GM12878 (cell line): ENCODE results near the gene SYNPR.

Experiments
- KDM1A ChIP-seq: fragments of 200-600 bp; sonication (generic); IDR thresholded peaks from 2 replicates; pipeline ENCODE4 v1.6.1; 2016; ENCODE audit warnings: borderline replicate concordance
- MXI1 ChIP-seq: fragments of 150-350 bp; IDR thresholded peaks from 2 replicates; pipeline ENCODE4 v1.6.1; 2011; ENCODE audit warnings: low read depth, mild to moderate bottlenecking, inconsistent platforms, low read length, improper control_type of control experiment
- MYC ChIP-seq: IDR thresholded peaks from 2 replicates; pipeline ENCODE4 v1.6.1; 2011; ENCODE audit warnings: mild to moderate bottlenecking, low read length, moderate library complexity, inconsistent platforms; ENCODE audit not compliant: insufficient read depth, insufficient replicate concordance, insufficient read length, severe bottlenecking
- NFIC ChIP-seq: IDR thresholded peaks from 2 replicates; pipeline ENCODE4 v1.6.1; 2012; ENCODE audit warnings: low read depth, mild to moderate bottlenecking, inconsistent platforms, low read length, moderate library complexity
- POLR2AphosphoS5 ChIP-seq: IDR thresholded peaks from 2 replicates; pipeline ENCODE4 v1.6.1; 2011; ENCODE audit warnings: mild to moderate bottlenecking, low read length, inconsistent platforms
- RB1 ChIP-seq: fragments of 450-650 bp; formaldehyde crosslinking; IDR thresholded peaks from 2 replicates; pipeline ENCODE4 v1.6.1; 2017; ENCODE audit warnings: mild to moderate bottlenecking, borderline replicate concordance
- RFX5 ChIP-seq: IDR thresholded peaks from 2 replicates; pipeline ENCODE4 v1.6.1; 2011; ENCODE audit warnings: low read depth, low read length, improper control_type of control experiment
- SP1 ChIP-seq: IDR thresholded peaks from one replicate; pipeline ENCODE4 v1.6.1; 2011; ENCODE audit warnings: low read depth, low read length
- TF ChIP-seq, protein P1 (sequence below), 3 experiments: IDR thresholded peaks in 2 of 3; conservative IDR thresholded peaks in 1 of 3; 2 replicates each; pipeline ENCODE4 v1.5.1; 2011; ENCODE audit warnings: low read depth in 3 of 3, low read length in 3 of 3, mild to moderate bottlenecking in 3 of 3, control low read depth in 2 of 3, moderate library complexity in 2 of 3, inconsistent platforms in 1 of 3, mixed read lengths in 1 of 3; ENCODE audit not compliant: control insufficient read depth in 2 of 3, insufficient read depth in 1 of 3; ENCODE audit errors: extremely low read depth in 1 of 3
- TF ChIP-seq, protein P2 (sequence below): fragments of 150-350 bp; IDR thresholded peaks from 2 replicates; pipeline ENCODE4 v1.6.1; 2016; ENCODE audit warnings: low read depth, low read length
- TF ChIP-seq, protein P3 (sequence below): IDR thresholded peaks from 2 replicates; pipeline ENCODE4 v1.6.1; 2011; ENCODE audit warnings: low read depth, mild to moderate bottlenecking, low read length, moderate library complexity, borderline replicate concordance; ENCODE audit errors: extremely low read depth
- TF ChIP-seq, protein P4 (sequence below): fragments of 450-650 bp; IDR thresholded peaks from 2 replicates; pipeline ENCODE4 v1.6.1; 2014; ENCODE audit warnings: mild to moderate bottlenecking

DNA sequence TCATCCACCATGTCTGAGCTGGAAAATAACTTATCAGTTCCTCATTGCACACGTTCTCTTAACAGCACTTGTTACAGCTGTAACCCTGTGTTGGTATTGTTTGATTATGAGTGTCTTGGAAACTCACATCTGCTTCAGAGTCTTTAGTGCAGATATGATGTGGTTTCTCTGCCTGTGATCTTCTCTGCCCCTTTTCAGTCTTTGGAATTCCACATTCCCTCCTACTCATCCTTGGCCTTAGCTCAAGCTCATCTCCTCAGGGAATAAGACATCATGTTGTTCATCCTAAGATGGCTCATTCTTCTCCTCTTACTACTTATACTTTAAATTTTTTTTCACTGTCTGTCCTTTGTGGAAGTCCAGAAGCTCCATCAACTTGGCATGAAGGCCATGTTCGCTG lies 77.7 kb downstream of the SYNPR start:
- no peak for TF ChIP-seq RFX5
- no peak for TF ChIP-seq KDM1A
- TF ChIP-seq POLR2AphosphoS5, result no peak
- TF ChIP-seq, protein P1, sequence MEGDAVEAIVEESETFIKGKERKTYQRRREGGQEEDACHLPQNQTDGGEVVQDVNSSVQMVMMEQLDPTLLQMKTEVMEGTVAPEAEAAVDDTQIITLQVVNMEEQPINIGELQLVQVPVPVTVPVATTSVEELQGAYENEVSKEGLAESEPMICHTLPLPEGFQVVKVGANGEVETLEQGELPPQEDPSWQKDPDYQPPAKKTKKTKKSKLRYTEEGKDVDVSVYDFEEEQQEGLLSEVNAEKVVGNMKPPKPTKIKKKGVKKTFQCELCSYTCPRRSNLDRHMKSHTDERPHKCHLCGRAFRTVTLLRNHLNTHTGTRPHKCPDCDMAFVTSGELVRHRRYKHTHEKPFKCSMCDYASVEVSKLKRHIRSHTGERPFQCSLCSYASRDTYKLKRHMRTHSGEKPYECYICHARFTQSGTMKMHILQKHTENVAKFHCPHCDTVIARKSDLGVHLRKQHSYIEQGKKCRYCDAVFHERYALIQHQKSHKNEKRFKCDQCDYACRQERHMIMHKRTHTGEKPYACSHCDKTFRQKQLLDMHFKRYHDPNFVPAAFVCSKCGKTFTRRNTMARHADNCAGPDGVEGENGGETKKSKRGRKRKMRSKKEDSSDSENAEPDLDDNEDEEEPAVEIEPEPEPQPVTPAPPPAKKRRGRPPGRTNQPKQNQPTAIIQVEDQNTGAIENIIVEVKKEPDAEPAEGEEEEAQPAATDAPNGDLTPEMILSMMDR (IDR thresholded peaks at IDR 0.05 in 2 of 3, conservative IDR thresholded peaks at IDR 0.05 in 1 of 3; ENCODE audit: control insufficient read depth in 2 of 3, extremely low read depth in 1 of 3, insufficient read depth in 1 of 3, low read depth in 3 of 3, low read length in 3 of 3), result no peak
- TF ChIP-seq MXI1, result no peak
- TF ChIP-seq MYC, result no peak
- TF ChIP-seq SP1, result no peak
- TF ChIP-seq, protein P2, sequence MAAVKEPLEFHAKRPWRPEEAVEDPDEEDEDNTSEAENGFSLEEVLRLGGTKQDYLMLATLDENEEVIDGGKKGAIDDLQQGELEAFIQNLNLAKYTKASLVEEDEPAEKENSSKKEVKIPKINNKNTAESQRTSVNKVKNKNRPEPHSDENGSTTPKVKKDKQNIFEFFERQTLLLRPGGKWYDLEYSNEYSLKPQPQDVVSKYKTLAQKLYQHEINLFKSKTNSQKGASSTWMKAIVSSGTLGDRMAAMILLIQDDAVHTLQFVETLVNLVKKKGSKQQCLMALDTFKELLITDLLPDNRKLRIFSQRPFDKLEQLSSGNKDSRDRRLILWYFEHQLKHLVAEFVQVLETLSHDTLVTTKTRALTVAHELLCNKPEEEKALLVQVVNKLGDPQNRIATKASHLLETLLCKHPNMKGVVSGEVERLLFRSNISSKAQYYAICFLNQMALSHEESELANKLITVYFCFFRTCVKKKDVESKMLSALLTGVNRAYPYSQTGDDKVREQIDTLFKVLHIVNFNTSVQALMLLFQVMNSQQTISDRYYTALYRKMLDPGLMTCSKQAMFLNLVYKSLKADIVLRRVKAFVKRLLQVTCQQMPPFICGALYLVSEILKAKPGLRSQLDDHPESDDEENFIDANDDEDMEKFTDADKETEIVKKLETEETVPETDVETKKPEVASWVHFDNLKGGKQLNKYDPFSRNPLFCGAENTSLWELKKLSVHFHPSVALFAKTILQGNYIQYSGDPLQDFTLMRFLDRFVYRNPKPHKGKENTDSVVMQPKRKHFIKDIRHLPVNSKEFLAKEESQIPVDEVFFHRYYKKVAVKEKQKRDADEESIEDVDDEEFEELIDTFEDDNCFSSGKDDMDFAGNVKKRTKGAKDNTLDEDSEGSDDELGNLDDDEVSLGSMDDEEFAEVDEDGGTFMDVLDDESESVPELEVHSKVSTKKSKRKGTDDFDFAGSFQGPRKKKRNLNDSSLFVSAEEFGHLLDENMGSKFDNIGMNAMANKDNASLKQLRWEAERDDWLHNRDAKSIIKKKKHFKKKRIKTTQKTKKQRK, result no peak
- TF ChIP-seq RB1, result no peak
- TF ChIP-seq, protein P3, sequence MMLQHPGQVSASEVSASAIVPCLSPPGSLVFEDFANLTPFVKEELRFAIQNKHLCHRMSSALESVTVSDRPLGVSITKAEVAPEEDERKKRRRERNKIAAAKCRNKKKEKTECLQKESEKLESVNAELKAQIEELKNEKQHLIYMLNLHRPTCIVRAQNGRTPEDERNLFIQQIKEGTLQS, result no peak
- TF ChIP-seq, protein P4, sequence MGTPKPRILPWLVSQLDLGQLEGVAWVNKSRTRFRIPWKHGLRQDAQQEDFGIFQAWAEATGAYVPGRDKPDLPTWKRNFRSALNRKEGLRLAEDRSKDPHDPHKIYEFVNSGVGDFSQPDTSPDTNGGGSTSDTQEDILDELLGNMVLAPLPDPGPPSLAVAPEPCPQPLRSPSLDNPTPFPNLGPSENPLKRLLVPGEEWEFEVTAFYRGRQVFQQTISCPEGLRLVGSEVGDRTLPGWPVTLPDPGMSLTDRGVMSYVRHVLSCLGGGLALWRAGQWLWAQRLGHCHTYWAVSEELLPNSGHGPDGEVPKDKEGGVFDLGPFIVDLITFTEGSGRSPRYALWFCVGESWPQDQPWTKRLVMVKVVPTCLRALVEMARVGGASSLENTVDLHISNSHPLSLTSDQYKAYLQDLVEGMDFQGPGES, result no peak
- TF ChIP-seq NFIC, result no peak
